ENCODE data around the gene CCDC9B.

CCDC9B gene

DNA sequence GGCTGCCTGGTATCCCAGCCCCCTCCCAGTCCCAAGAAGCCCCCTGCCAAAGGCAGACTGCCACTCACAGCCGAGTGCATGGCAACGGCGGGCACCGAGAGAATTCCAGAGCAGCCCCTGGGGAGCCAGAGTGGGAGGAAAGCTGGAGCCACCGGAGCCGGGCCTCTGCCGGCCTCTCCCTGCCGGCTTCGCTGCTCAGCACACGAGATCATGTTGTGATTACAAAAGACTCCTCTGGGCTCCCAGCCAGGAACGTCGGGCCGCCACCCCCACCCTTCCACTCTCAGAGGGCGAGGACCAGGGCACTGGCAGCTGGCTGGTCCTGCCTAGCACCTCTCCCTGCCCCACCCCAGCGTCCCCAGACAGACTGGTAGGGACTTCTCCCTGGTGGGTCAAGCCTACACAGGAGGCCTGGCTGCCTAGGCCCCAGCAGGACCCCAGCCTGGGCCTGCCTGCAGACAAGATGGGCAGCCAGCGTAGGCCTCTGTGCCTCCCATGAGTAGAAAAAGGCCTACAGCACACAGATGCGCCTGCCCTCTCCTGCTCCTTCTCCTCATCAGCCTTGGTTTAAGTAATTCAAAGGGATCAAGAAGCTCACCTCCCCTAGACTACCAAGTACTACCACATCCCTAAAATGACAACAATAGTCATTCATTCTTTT is at the start of gene CCDC9B:
CCDC9B (minus strand) TSS at position 200 of the 661 bp plus-strand sequence; CDS start at position 80, 120 bp downstream.
- DNase-seq = no peak

DNA sequence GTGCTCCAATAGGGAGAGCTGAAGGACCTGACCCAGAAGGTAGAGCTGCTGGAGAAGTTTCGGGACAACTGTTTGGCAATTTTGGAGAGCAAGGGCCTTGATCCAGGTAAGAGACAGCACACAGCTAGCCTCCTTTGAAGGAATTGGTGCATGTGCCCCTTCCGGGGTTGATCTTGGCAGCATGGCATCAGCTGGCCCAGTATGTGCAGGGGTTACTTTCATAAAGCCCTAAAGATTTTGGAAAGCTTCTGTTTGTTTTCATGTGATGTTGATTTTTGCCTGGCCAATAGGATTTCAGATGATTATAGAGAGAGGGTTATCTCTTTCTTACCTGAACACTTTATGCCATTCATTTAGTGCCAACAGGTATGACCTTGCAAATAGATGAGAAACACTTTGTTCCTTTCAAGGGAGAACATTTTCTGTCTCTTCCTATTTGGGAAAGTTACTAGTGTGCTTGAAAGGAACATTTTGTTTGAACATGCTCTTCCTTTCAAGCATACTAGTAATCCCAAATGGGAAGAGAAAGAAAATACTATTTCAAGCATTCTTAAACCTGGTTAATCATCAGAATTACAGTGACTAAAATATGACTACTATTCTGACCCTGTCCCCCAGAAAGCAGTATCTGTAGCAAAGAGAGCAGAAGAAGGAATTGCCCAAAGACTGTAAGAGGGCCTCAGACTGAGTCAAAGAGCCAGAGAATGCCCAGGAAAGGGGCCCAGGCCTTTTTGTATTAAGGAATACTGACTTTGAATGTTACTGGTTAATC is 49.3 kb upstream of the CCDC9B start:
- no peak for DNase-seq

DNA sequence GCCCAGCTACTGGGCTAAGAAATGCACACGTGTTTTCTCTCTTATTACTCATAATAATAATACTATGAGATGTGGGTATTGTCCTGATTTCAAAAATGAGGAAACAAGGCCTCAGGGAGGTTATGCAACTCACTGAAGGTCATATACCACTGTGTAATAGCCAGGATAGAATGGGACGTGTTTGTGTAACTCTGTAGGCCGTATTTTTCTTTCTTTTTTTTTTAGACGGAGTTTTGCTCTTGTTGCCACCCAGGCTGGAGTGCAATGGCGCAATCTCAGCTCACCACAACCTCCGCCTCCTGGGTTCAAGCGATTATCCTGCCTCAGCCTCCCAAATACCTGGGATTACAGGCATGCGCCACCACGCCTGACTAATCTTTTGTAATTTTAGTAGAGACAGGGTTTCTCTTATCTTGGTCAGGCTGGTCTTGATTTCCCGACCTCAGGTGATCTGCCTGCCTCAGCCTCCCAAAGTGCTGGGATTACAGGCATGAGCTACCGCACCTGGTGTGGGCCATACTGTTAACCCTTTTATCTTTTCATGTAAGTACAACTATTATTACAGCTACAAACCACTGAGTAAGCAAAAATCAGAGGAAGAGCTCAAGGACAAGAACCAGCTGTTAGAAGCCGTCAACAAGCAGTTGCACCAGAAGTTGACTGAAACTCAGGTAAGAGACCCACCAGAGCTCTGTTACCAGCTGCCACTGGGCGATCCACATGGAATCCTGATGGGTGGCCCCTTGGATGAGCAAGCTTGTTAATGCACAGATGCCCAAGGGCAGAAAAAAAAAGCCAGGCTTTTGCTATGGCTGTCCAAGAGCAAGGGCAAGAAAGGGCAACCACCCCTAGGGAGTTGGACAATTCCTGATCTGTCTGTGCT is 48.4 kb upstream of the CCDC9B start:
- DNase-seq = no peak

DNA sequence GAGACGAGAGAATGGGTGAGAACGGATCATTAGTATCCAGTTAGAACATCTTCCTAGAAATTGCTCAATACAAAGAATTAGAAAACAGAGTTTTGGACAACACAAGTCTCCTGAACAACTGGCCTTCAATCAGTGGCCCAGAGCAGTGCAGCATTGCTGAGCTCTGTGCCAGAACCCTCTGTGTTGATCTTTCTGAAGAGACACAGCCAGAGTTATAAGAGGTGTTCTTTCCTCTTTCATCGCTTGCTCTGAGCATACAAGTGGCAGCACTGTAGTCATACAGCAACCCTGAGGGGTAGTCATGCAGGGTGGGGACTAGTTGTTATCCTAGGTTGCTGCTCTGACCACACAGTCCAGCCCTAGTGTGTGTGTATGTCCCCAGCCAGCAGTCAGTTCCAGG is 45.7 kb upstream of the CCDC9B start:
- DNase-seq = no peak

DNA sequence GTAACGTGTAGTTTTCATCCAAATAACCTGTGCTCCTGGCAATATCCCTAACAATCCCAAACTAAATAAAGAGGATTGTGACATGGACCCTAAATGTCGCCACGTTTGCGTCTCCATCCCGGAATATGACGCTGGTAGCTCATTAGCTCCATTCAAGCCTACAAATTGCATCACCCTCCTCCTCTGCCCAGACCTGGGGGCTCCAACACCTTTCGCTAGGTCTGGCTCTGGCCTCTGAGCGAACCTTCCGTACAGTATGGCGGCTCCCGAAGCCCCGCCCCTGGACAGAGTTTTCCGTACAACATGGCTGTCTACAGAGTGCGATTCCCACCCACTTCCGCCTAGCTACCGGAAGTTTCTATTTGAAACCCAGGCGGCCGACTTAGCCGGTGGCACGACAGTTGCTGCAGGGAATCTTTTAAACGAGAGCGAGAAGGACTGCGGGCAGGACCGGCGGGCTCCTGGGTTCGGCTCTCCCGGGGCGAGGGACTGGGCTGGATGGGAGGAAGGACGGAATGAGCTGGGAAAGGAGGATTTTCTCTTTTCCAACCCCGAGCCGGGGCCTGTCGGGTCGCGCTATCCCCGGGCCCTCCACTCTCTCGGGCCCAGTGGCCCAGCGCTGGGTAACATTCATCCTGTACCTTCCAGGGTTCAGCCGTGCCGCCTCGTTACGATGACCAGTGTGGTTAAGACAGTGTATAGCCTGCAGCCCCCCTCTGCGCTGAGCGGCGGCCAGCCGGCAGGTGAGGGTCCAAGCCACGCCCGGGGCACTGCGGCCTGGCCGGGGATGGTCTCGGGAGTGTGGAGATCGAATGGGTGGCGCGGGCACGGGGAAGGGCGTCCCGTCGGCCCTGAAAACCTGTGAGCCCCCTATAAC is 42.1 kb upstream of the CCDC9B start, which contains the start of gene KNSTRN:
KNSTRN (plus strand) TSS at position 142 of the 877 bp plus-strand sequence; CDS start at position 257, 115 bp downstream.
- DNase-seq = peak; percentile 97

DNA sequence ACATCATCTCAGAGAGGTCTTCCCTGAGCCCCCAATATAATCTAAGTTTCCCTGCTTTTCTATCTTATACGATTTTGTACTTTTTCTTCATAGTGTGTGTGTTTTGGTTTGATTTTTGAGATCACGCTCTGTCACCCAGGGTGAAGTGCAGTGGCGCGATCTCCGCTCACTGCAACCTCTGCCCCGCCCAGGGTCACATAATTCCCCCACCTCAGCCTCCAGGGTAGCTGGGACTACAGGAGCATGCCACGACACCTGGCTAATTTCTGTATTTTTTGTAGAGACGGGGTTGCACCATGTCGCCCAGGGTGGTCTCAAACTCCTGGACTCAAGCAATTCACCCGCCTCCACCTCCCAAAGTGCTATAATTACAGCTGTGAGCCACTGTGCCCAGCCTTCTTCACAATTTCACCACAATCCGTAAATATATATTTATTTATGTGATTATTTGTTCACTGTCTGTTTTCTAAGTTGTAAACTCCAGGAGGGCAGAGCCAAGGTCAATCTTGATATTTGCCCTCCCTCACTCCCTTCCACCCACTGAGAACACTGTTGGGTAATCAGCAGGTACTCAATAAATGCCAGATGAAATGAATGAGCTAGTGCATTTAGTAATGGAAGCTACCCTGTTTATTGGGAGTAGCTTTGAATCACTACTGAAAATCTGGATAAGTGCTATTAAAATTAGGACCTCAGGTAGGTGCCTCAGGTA is 41.2 kb upstream of the CCDC9B start:
- no peak for DNase-seq

DNA sequence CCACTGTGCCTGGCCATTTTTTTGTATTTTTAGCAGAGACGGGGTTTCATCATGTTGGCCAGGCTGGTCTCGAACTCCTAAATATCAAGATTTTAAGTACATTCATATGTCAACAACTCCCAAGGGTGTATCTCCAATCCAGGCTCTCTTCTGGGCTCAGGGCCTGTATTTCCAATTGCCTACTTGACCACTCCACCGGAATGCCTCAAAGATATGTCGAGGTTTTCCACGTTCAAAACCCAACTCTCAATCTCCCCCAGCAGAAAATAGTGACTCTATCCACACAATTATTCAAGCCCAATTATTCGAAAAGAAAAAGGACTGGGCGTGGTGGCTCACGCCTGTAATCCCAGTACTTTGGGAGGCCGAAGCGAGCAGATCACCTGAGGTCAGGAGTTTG is 39.9 kb upstream of the CCDC9B start:
- DNase-seq = no peak

DNA sequence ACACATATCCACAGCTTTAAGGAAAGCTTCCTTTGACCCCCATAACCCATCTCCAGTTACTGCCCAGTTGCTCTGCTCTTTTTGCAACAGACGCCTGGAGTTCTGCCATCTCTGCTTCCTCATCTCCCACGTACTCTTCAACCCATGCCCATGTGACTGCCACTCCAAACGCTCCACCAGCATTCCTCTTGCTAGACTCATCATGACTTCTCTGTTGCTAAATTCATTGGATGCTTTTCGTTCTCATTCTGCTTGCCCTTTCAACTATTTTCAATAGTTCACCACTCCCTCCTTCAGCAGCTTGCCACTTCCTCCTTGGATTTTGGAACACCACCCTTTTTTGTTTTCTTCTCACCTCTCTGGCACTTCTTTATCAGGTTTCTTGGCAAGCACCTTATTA is 39.1 kb upstream of the CCDC9B start:
- no peak for DNase-seq

DNA sequence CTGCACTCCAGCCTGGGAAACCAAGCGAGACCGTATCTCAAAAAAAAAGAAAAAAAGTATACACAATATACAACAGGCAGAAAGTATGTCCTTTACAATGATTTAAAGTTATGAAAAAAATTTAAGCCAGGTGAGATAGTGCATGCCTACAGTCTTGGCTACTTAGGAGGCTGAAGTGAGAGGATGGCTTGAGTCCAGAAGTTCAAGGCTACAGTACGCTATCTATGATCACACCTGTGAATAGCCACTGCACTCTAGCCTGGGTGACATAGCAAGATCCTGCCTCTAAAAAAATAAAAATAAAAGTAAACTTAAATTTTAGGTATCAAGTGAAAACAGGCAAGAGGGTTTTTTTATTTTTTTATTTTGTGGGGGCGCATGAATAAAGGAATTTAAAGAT is 38.6 kb upstream of the CCDC9B start:
- no peak for DNase-seq

DNA sequence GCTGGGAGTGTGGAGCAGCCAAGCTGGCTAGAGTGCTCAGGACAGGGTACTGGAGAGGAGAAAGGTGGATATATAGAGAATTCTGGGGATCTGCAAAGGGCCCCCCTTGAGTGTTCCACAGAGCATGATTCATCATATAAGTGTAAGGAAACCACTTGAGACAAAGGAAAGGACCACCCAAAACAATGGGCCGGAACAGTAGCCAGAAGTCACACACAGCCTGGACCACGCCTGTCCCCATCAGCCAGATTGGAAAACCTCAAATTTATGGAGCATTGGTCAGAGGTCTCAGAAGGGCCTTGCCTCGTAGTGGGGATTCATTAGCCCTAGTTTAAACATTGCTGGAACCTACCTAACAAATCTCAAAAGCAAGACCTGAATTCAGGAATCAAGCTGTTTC is 36.9 kb upstream of the CCDC9B start:
- DNase-seq = no peak

DNA sequence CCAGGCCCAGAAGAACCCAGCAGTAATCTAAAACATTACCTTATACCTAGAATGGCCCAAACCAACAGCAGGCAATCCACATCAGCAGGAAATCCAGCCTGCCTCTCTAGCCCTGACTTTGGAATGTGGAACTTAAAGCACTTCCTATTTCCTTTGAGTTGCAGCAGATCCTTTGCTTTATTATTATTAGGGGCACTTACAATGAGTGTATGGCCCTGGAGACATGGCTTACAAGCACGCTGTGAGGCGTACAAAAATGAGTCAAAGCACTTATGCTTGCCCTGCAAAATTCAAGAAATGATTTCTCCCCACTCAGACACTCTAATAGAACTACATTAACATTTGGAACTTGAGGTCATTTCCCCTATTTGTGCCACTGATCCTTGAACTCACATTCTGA is 32.2 kb upstream of the CCDC9B start:
- DNase-seq = no peak

DNA sequence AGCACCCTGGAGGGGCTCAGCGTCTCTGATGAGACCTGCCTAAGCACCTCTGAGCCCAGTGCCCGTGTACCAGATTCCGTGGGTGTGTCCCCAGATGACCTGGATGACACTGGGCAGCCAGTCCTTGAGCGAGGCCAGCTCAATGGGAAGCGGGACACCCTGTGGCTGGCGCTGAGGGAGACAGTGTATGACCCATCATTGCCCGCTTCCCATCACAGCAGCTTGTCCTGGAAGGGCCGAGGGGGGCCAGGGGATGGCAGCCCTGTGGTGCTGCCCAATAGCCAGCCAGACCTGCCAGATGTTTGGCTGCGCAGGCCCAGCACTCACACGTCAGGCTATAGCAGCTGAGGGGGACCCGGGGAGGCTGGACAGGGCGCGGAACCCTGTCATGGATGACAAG is 29.2 kb upstream of the CCDC9B start:
- DNase-seq = no peak

DNA sequence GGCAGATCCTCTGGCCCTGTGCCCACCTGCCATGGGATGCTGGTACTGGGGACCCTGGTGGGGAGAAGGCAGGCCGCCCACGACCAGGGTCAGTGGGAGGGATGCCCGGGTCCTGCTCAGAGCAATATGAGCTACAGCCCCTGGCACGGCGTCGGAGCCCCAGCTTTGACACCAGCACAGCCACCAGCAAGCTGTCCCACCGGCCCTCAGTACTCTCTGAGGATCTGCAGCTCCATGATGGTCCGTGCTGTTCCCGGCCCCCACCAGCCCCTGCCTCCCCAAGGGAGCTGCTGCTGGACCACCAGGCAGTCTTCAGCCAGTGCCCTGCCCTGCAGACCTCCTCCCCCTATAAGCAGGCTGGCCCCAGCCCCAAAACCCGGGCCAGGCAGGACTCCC is 28.7 kb upstream of the CCDC9B start:
- DNase-seq = no peak

DNA sequence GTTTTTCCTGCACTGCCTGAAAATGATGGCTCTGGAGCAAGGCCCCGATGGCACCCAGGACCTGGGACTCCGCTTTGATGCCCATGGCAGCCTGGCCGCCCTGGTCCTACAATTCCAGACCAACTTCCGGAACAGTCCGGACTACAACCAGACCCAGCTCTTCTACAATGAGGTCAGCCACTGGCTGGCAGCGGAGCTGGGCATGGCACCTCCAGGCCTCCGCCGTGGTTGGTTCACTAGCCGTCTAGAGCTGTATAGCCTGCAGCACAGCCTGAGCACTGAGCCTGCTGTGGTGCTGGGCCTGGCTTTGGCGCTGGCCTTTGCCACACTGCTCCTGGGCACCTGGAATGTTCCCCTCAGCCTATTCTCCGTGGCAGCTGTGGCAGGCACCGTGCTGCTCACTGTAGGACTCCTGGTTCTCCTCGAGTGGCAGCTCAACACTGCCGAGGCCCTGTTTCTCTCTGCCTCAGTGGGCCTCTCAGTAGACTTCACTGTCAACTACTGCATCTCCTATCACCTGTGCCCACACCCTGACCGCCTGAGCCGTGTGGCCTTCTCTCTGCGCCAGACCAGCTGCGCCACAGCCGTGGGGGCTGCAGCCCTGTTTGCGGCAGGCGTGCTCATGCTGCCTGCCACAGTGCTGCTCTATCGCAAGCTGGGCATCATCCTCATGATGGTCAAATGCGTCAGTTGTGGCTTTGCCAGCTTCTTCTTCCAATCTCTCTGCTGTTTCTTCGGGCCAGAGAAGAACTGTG is 28.2 kb upstream of the CCDC9B start:
- no peak for DNase-seq

DNA sequence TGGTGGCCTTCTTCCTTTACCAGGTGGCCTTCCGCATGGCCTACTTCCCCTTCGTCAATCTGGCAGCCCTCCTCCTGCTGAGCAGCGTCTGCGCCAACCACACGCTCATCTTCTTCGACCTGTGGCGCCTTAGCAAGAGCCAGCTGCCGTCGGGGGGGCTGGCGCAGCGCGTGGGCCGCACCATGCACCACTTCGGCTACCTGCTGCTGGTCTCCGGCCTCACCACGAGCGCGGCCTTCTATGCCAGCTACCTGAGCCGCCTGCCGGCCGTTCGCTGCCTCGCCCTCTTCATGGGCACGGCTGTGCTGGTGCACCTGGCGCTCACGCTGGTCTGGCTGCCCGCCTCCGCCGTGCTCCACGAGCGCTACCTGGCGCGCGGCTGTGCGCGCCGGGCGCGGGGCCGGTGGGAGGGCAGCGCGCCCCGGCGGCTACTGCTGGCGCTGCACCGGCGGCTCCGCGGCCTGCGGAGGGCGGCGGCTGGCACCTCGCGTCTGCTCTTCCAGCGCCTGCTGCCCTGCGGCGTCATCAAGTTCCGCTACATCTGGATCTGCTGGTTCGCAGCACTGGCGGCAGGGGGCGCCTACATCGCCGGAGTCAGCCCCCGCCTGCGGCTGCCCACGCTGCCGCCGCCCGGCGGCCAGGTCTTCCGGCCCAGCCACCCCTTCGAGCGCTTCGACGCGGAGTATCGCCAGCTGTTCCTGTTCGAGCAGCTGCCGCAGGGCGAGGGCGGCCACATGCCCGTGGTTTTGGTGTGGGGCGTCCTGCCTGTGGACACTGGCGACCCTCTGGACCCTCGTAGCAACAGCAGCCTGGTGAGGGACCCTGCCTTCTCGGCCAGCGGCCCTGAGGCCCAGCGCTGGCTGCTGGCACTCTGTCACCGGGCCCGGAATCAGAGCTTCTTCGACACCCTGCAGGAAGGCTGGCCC is 27.2 kb upstream of the CCDC9B start:
- DNase-seq = peak; percentile 90

DNA sequence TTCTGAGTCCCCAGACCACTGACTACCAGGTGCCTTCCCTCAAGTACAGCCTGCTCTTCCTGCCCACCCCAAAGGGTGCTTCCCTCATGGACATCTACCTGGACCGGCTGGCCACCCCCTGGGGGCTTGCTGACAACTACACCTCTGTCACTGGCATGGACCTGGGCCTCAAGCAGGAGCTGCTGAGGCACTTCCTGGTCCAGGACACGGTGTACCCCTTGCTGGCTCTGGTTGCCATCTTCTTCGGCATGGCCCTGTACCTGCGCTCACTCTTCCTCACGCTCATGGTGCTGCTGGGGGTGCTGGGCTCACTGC is 26.6 kb upstream of the CCDC9B start:
- DNase-seq = no peak

DNA sequence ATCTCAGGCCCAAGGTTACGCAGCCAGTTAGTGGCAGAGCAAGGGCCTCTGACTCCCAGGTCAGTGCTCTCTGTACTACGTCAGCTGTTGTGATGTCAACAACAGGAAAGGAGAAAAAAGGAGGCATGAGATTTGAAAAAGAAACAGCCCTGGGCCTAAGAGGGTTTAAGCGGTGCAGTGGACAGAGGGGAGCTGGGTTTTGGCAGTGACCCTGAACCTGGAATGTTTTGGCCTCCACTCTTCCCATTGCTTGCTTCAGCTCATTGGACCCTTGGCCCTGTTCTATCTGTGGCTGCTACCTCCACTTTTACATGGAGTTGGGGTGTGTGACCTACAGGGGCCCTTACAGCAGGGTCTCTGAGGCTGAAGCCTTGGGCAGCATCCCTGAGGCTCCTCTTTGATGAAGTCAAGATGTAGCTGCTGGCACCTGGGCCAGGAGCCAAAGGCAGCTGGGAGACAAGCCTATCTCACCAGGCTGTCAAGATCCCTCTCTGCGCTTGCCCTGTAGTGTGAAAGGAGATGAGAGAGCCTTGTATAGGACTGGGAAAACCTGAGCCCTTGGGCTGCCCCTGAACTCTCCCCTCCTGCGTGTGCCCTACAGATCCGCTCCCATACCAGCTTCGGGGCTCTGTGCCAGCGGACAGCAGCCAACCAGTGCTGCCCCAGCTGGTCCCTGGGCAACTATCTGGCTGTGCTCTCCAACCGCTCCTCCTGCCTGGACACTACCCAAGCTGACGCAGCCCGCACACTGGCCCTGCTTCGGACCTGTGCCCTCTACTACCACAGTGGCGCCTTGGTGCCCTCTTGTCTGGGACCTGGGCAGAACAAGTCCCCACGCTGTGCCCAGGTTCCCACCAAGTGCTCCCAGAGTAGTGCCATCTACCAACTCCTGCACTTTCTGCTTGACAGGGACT is 26.0 kb upstream of the CCDC9B start:
- DNase-seq = no peak

DNA sequence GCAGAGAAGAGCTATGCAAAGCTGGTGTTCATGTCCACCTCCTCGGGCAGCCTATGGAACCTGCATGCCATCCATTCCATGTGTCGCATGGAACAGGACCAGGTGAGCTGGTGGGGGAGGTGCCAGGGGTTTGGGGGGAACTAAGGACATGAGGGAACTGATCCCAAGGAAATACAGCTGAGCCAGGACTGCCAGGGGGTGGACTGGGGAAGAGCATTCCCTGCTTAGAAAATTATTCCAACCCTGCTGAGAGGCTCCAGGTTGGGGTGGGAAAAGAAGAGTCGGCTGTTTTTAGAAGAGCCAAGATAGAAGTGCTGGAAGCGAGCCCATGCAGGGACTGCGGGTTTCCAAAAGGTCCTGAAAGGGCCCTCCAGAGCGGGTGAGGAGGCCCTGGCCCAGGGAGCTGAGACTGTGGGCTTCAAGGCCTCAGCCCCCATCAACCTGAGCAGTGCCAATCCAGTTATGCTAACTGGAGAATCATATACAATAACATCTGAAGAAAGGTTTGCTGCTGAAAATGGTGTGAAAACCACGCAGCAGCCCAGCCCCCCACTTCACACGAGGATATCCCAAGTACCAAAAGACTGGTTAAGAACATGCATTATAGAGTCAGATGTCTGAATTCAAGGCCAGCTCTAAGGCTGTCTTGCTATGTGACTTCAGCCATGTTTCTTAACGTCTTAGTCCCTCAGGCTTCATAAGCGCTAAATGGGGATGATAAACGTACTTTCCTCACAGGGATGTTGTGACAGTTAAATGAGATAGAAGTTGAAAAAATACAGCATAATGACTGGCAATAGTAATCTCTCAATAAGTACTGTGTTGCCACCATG is 25.1 kb upstream of the CCDC9B start:
- DNase-seq = no peak
